SU-DHL-6 (cell line): ENCODE results near the gene L3MBTL4.
"Not testable (repeated sequence)": the region's sequence is repeated elsewhere in the genome, so short reads cannot be mapped to it uniquely, and the experiment has no call there.

ENCODE experiments used
- H2AFZ ChIP-seq: fragments of 200-600 bp; sonication (generic); 2 replicates; pipeline ENCODE4 v1.6.1; 2014; ENCODE audit warnings: low read depth, mild to moderate bottlenecking, moderate library complexity, mixed read lengths, antibody characterized with exemption, low read length; ENCODE audit not compliant: severe bottlenecking
- H3F3A ChIP-seq: fragments of 200-600 bp; shearing (Covaris generic); 2 replicates; pipeline ENCODE4 v1.6.0; 2016; ENCODE audit warnings: antibody characterized with exemption, mild to moderate bottlenecking; ENCODE audit not compliant: insufficient read depth
- H3K27ac ChIP-seq: fragments of 200-600 bp; sonication (generic); 2 replicates; pipeline ENCODE4 v1.5.1; 2016; ENCODE audit warnings: low read depth, mild to moderate bottlenecking, low read length, moderate library complexity, mixed read lengths
- H3K27me3 ChIP-seq: fragments of 200-600 bp; sonication (generic), shearing (Covaris generic); 2 replicates; pipeline ENCODE4 v1.6.0; 2014; ENCODE audit warnings: mild to moderate bottlenecking, low read length
- H3K36me3 ChIP-seq: fragments of 200-600 bp; sonication (generic); 2 replicates; pipeline ENCODE4 v1.6.1; 2014; ENCODE audit warnings: mild to moderate bottlenecking, low read length, mixed read lengths
- H3K4me2 ChIP-seq: fragments of 300-600, 200-600 bp; shearing (Covaris generic), sonication (generic); 2 replicates; pipeline ENCODE4 v1.6.0; 2014; ENCODE audit warnings: low read length, low read depth, mild to moderate bottlenecking; ENCODE audit not compliant: poor library complexity, severe bottlenecking
- H3K4me3 ChIP-seq: fragments of 200-600 bp; sonication (generic); 2 replicates; pipeline ENCODE4 v1.5.1; 2014; ENCODE audit warnings: antibody characterized with exemption, low read length, mild to moderate bottlenecking, mixed read lengths; ENCODE audit not compliant: insufficient read depth, poor library complexity, severe bottlenecking
- H3K79me2 ChIP-seq: fragments of 200-600 bp; sonication (generic); 2 replicates; pipeline ENCODE4 v1.6.1; 2014; ENCODE audit warnings: mild to moderate bottlenecking, low read length, moderate library complexity; ENCODE audit not compliant: insufficient read depth
- H3K9ac ChIP-seq: fragments of 200-600 bp; sonication (generic); 2 replicates; pipeline ENCODE4 v1.7.0; 2014; ENCODE audit warnings: mild to moderate bottlenecking, low read length
- H3K9me2 ChIP-seq: fragments of 200-600 bp; sonication (generic); replicated peaks from 2 replicates; pipeline ENCODE4 v1.6.1; 2014; ENCODE audit warnings: low read length; ENCODE audit not compliant: insufficient read depth
- H3K9me3 ChIP-seq: fragments of 200-600 bp; sonication (generic); 2 replicates; pipeline ENCODE4 v1.6.1; 2014; ENCODE audit warnings: low read length, mixed read lengths; ENCODE audit not compliant: insufficient read depth
- H4K20me1 ChIP-seq: fragments of 200-600 bp; sonication (generic); 2 replicates; pipeline ENCODE4 v1.6.1; 2014; ENCODE audit warnings: low read depth, mild to moderate bottlenecking, antibody characterized with exemption, low read length, moderate library complexity, mixed read lengths
- CTCF ChIP-seq: fragments of 200-600 bp; sonication (generic); IDR thresholded peaks from one replicate; pipeline ENCODE4 v1.5.1; 2017; ENCODE audit warnings: antibody characterized with exemption, mild to moderate bottlenecking, low read length, moderate library complexity; ENCODE audit not compliant: insufficient read depth, poor library complexity, severe bottlenecking
- EZH2phosphoT487 ChIP-seq: fragments of 200-600 bp; sonication (generic), shearing (Covaris generic); conservative IDR thresholded peaks from 2 replicates; pipeline ENCODE4 v1.6.1; 2018; ENCODE audit warnings: mild to moderate bottlenecking, antibody characterized with exemption, low read length, moderate library complexity, mixed read lengths

Gene L3MBTL4

DNA sequence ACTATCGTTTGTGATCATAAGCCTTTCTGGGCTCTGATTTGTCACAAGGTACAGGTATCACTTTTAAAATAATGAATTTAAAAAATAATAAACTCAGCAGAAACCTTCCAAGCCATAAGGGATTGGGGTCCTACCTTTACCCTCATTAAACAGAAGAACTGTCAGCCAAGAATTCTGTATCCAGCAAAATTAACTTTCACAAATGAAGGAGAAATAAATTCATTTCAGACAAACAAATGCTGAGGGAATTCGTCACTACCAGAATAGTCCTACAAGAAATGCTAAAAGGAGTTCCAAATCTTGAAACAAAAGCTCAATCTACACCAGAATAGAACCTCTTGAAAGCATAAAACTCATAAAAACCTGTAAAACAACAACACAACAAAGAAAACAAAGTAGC is 25.7 kb downstream of the L3MBTL4 start:
- Histone ChIP-seq H3K9me3 (no peaks in the 10 kb centered on the region), H2AFZ (no peak overlapping the region), H3K27ac (no peak overlapping the region), H3K79me2 (no peaks in the 10 kb centered on the region), H3K36me3 (no peaks in the 10 kb centered on the region), H3K9me2 (no peaks in the 10 kb centered on the region), H3K27me3 (no peaks in the 10 kb centered on the region), H3K4me3 (no peak overlapping the region), H4K20me1 (no peaks in the 10 kb centered on the region), H3F3A (no peaks in the 10 kb centered on the region), H3K4me2 (no peak overlapping the region), H3K9ac (no peak overlapping the region)
- no peak for TF ChIP-seq CTCF
- no peak for TF ChIP-seq EZH2phosphoT487

GRCh38 chr18:6382963-6383362 is 31.7 kb downstream of the L3MBTL4 start:
- no peaks in the 10 kb centered on the region for H3F3A ChIP-seq
- no peaks in the 10 kb centered on the region for H3K9me3 ChIP-seq
- H3K9me2 ChIP-seq, result no peaks in the 10 kb centered on the region
- TF ChIP-seq EZH2phosphoT487, result no peak
- no peak for TF ChIP-seq CTCF
- no peaks in the 10 kb centered on the region for H3K27me3 ChIP-seq
- no peak overlapping the region for H3K4me3 ChIP-seq
- H3K27ac ChIP-seq, result no peak overlapping the region
- no peaks in the 10 kb centered on the region for H4K20me1 ChIP-seq
- H3K9ac ChIP-seq, result no peak overlapping the region
- no peaks in the 10 kb centered on the region for H3K79me2 ChIP-seq
- H3K36me3 ChIP-seq, result no peaks in the 10 kb centered on the region
- no peak overlapping the region for H2AFZ ChIP-seq
- H3K4me2 ChIP-seq, result no peak overlapping the region

- H3K4me3 ChIP-seq, H3K9me2 ChIP-seq, H3K36me3 ChIP-seq, H4K20me1 ChIP-seq, H2AFZ ChIP-seq, H3K79me2 ChIP-seq, H3K9ac ChIP-seq, H3K27me3 ChIP-seq, H3K4me2 ChIP-seq, H3K9me3 ChIP-seq, H3K27ac ChIP-seq, H3F3A ChIP-seq: not testable (repeated sequence)
Observed at GRCh38 chr18:6377473-6377872, 37.2 kb downstream of the L3MBTL4 start.

DNA sequence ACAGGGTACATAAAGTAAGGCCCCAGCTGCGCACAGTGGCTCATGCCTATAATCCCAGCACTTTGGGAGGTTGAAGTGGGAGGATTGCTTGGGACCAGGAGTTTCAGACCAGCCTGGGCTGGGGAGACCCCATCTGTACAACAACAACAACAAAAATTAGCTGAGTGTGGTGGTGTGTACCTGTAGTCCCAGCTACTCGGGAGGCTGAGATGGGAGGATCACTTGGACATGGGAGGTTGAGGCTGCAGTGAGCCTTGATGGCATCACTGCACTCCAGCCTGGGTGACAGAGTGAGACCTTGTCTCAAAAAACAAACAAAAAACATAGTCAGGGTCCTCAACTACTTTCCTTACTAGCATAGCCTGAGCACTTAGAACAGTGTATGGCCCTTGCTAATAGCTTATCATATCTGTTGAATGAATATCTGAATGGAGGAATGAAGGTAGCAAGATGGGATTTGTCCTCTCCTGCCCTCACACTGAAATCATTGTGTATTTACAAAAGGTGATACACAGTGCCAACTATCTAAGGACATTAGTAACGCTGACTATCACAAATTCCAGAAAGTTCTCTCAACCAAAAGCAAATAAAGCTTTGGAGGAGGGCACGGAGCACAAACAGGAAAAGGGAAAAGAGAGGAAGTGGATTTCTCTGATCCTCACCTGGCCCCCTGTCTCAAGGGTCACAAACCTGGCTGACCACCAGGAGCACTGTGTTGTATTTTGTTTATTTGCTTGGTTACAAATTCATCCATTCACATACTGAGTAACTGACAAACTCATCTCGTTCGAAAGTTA is 38.1 kb downstream of the L3MBTL4 start:
- no peak overlapping the region for H3K4me2 ChIP-seq
- no peaks in the 10 kb centered on the region for H3K27me3 ChIP-seq
- TF ChIP-seq EZH2phosphoT487 (no peak), CTCF (no peak)
- no peak overlapping the region for H3K4me3 ChIP-seq
- no peaks in the 10 kb centered on the region for H3K36me3 ChIP-seq
- no peaks in the 10 kb centered on the region for H3F3A ChIP-seq
- no peak overlapping the region for H3K9ac ChIP-seq
- no peak overlapping the region for H2AFZ ChIP-seq
- no peaks in the 10 kb centered on the region for H3K9me2 ChIP-seq
- no peak overlapping the region for H3K27ac ChIP-seq
- H3K9me3 ChIP-seq, result no peaks in the 10 kb centered on the region
- H3K79me2 ChIP-seq, result no peaks in the 10 kb centered on the region
- no peaks in the 10 kb centered on the region for H4K20me1 ChIP-seq
